ENCODE data around the gene WNT11.

DNA sequence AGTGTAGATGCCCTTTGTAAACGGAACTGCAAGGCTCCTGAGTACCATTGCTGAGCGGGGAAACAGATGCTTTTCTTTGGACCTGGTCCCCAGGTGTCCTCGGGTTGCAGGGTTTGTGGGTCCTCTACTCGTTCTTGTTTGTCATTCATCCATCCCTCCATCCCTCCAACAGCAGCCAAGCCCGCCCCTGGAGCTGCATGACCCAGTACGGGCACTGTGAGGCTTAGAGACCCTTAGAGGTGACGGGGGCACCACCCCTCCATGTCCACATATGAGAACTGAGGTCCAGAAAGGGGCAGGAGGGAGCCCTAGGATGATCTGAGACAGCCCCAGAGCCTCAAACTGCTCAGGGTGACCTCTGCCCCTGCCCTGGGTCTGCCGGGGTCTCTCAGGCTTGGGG is 45.4 kb downstream of the WNT11 start:
- TF ChIP-seq EZH2 (IDR thresholded peaks at IDR 0.05; ENCODE audit: insufficient read depth, poor library complexity, severe bottlenecking) (no peak), EZH2phosphoT487 (IDR thresholded peaks at IDR 0.05; ENCODE audit: insufficient read depth, low read depth) (no peak)

All from GM23248 (cell line).